NCI-H1436 (cell line): ENCODE data around the gene ERVV-1.
"Not testable (repeated sequence)": the region's sequence is repeated elsewhere in the genome, so short reads cannot be mapped to it uniquely, and the experiment has no call there.

ENCODE experiments used
- DNase-seq: peaks from one replicate; lab custom pipeline; 2025; lab: John Stamatoyannopoulos, UW

ERVV-1 gene, protein sequence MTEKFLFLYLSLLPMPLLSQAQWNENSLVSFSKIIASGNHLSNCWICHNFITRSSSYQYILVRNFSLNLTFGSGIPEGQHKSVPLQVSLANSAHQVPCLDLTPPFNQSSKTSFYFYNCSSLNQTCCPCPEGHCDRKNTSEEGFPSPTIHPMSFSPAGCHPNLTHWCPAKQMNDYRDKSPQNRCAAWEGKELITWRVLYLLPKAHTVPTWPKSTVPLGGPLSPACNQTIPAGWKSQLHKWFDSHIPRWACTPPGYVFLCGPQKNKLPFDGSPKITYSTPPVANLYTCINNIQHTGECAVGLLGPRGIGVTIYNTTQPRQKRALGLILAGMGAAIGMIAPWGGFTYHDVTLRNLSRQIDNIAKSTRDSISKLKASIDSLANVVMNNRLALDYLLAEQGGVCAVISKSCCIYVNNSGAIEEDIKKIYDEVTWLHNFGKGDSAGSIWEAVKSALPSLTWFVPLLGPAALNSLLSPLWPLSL

DNA sequence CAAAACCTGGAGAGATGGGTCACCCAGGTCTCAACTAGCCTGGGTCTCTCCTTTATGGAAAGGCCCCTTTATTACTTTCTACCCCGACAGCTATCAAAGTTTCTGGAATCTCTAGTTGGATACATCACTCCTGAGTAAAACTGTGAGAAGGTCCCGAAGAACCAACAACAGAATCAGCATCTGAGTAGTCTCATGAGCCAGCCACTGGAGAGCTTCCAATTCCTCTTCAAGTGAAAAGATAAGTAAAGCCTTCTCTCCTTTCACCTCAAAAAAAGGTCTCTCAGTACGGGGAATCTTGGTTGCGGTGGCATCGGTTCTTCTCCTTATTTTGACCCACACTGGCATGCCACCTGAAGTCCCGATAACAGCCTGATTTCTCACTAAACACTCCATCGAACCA, at the start of gene ERVV-1:
TSS of gene ERVV-1 (plus strand) at position 301 of the 400 bp plus-strand sequence. CDS start 170 bp downstream, outside the sequence.
- no peak for DNase-seq

DNA sequence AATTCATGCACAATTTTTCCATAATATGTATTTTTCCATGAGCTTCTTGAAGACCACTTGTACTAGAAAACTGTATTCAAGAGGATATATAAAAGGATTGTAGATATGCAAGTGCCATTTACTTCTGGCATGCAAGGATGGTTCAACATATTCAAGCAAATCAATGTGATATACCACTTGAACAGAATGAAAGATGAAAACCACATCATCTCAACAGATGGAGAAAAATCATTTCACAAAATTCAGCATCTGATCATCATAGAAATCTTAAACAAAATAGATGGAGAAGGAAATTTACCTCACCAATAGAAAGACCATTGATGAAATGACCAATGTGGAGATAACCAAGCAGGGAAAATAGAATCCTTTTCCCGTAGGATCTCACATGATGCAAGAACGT, 45.9 kb upstream of the ERVV-1 start:
- no peak for DNase-seq

DNA sequence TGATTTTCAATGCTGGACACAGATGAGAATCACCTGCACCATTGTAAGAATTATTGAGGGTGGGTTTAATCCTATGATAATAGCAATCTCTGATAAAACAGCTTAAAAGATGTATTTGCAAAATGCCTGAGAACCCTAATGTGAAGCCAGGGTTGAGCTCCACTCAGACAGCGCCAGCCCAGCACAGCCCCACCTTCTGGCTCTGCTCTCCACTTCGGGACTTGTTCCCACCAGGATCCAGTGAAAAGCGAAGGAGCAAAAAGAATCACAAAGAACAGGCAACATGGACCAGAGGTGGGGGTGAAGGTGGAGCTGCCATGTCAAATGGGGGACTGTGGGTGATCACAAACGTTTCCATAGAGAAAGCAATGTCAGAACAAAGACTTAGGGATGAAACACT, 32.4 kb upstream of the ERVV-1 start:
- no peak for DNase-seq

DNA sequence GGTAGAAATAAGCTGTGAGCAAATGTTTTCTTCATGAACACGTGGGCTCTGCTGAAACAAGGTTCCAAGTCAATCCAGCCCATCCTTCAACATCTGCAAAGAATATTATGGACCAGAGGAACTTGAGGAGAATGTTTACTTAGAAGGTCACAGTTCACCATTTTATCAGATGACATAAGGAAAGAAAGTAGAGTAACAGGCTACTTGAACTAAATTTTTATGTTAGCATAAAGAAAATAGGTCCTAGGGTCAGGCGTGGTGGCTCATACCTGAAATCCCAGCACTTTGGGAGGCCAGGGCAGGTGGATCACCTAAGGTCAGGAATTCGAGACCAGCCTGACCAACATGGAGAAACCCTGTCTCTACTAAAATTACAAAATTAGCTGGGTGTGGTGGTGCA, 30.6 kb upstream of the ERVV-1 start:
- not testable (repeated sequence) for DNase-seq

DNA sequence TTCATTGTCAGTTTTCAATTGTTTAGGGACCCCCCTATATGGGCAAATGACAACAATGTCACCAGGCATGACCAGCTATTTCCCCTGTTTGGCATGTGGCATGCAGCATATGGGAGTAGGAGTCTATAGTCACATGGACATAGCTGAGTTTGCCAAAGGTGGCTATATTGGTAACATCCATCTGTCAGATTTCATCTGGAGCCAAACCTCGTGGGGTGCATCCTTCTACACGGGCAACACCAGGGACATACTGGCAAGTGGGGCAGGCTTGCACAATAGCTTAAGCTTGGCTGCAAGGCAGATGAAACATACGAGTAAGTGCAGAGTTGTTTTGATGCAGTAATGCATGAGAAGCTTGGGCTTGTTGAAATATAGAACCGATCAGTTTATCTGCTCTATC, 26.5 kb upstream of the ERVV-1 start:
- no peak for DNase-seq

DNA sequence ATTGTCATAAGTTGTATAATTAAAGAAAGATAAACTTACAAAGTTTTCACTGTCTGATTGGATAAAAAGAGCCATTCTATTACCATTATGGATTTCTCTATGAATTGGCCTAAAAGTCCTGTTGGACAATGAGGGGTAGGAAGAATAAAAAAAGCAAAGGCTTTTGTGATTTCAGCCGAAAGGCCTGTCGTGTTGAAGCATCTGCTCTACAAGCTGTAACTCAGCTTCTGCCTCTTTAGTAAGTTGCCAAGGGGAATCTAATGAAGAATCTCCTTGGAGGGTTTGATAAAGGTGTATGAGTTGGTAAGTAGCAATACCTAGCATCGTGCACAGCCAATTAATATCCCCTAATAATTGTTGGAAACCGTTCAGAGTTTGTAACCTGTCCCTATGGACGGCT, 25.2 kb upstream of the ERVV-1 start:
- DNase-seq, result no peak

DNA sequence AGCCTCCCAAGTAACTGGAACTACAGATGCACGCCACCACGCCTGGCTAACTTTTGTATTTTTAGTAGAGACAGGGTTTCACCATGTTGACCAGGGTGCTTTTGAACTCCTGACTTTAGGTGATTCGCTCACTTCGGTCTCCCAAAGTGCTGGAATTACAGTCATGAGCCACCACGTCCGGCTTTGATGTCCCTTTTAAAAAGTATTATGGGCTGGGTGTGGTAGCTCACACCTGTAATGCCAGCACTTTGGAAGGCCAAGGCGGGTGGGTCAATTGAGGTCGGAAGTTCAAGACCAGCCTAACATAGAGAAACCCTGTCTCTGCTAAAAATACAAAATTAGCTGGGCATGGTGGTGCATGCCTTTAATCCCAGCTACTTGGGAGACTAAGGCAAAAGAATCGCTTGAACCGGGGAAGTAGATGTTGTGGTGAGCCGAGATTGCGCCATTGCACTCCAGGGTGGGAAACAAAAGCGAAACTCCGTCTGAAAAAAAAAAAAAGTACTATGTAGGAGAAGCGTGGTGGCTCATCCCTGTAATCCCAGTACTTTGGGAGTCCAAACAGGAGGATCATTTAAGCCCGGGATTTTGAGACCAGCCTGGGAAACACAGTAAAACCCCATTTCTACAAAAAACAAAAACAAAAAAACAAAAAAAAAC, 22.8 kb upstream of the ERVV-1 start:
- no peak for DNase-seq

DNA sequence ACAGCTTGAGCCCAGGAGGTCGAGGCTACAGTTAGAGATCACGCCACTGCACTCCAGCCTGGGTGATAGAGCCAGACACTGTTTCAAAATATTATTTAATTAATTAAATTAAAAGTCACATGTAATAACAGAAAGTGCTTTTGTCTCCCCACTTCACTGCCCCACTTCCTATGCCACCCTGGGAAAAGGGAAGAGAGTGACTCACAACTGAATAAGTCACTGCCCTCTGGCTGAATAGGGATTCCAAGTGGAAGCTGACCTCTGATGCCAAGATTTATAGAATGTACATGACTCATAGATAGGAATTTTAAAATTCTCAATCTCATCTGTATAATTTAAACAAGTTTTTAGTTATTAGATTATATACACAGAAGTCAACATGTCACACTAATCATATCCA, 22.2 kb upstream of the ERVV-1 start:
- no peak for DNase-seq

DNA sequence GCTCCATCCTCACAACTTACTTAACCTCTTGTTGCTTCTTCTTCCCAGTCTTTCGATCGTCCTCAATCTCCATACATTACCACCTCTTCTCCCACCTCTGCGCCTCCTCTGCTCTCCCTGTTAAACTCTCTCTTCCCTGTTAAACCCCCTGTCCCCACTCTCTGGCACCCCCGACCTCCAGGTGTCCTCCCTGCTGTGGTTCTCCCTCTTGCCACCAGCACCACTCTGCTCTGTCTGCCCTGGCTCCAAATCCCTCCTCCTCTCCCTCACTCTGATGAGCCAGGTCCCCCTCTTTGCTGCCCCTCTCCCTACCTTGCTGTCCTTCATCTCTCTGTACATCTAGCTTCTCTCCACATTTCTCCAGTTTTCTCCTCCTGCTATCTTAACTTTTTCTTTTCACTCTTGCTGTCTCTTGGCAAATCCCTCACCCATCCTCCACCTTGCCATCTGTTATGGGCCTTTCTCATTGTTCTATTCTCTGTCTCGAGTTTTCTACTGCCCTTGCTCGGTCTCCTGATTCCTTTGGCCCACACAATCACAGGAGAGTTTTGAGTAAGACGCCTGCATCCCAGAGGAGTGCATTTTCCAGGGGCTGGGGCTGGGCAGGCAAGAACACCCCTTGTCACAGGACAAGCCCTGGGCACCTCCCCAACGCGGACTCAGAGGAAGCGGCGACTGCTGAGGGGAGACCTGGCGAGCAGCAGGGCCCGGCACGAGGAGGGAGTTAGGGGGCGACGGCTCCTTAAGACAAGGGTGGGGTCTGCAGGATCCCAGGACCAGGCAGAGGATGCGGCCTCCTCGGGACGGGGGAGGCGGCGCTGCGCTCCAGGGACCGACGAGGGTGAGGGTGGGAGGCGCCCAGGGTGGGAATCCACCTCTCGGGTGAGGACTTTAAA, 21.4 kb upstream of the ERVV-1 start:
- no peak for DNase-seq

DNA sequence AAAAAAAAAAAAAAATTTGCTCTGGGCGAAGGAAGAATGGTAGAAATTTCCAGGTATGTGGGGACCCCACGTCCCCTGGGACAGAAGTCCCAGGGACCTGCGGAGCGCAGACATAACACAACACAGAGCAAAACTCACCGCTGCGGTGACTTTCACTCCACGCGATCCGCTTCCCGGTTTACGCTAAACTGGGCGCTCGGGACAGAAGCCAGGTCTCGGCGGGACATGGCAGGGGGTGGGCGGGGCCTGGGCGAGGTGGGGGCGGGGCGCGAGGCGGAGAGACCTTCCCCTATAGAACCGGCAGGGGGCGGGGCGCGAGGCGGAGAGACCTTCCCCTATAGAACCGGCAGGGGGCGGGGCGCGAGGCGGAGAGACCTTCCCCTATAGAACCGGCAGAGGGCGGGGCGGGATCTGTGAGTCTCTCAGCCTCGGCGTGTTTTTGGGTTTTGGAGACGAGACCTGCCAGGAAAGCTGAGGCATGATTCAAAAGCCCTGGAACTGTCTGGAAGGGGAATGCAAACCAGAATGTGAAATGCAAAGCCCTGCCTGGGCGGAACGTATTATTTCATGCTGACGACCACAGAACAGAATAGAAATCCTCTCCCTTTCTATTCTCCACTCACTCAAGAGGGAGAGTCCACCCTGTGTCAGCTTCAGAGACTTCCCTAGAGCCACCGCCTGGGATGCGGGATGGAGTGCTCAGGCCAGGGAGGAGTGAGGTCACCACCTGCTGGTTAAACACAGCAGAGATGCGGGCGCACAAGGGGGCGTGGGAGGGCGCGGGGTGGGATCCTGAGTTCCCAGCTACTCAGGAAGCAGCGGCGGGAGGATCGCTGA, 20.2 kb upstream of the ERVV-1 start:
- no peak for DNase-seq

DNA sequence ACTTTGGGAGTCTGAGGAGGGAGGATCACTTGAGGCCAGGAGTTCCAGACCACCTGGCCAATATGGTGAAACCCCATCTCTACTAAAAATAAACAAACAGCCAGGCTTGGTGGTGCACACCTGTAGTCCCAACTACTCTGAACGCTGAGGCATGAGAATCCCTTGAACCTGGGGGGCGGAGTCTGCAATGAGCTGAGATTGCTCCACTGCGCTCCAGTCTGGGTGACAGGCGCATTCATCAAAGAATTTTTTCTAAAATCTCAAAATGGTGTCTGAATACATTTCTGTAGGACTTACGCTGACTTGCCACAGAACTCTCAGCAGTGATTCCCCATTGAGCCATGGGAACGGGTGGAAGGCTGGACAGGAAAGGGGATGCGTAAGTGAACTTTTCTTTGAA, 18.0 kb upstream of the ERVV-1 start:
- DNase-seq, result no peak

DNA sequence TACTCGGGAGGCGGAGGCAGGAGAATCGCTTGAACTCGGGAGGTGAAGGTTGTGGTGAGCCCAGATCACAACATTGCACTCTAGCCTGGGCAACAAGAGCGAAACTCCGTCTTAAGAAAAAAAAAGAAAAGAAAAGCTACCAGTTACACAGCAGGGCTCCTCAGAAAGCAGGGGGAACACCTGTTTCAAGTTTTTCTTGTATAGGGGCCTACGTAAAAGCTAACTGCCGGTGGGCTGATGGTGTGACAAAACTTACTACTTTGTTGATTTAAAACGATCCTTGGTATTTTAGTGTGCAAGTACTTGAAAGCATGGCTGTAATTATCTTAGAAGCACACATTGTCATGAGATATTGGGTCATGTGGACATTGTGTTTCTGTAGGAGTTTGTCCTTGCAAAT, 15.7 kb upstream of the ERVV-1 start:
- DNase-seq, result no peak

DNA sequence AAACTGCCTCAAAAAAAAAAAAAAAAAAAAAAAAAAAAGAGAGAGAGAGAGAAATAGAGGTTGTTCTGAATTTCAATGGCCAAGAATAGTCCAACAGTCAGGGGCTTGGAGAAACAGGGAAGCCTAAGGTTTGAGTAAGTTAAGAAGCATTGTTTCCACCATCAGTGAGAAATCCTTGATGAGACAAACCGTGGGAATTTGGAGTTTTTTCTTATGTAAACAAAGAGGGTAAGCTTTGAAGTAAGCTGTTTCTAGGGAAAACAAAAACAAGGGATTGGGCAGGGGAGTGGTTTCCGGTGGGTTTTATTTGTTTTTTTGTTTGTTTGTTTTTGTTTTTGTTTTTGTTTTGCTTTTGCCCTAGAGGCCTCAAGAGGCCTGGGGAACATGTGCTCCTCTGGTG, 11.2 kb upstream of the ERVV-1 start:
- no peak for DNase-seq

DNA sequence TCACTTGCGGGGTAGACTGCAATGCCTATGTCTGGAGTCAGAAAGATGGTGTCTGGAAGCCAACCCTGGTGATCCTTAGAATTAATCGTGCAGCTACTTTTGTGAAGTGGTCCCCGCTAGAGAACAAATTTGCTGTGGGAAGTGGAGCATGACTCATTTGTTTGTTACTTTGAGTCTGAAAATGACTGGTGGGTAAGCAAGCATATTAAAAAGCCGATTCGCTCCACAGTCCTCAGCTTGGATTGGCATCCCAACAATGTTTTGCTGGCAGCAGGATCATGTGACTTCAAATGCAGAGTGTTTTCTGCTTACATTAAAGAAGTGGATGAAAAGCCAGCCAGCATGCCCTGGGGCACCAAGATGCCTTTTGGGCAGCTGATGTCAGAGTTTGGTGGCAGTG, 9.5 kb upstream of the ERVV-1 start:
- no peak for DNase-seq

DNA sequence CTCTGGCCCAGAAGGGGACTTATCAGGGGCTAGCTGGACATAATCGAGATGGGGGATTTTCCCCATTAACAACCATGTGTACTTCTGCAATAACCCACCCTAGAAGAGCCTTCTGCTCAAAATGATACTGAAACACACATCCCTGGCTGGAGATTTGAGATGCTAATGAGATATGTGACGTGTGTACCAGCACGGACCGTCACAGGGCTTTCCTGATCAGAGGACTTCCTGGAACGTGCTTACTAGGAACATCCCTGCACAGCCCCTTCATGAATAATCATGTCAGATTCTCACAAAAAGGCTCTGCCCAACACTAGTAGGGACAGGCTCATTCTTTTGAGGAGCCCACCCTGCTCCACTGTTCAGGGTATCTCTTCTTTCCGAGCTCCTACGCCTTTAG, 6.5 kb upstream of the ERVV-1 start:
- DNase-seq, result no peak

DNA sequence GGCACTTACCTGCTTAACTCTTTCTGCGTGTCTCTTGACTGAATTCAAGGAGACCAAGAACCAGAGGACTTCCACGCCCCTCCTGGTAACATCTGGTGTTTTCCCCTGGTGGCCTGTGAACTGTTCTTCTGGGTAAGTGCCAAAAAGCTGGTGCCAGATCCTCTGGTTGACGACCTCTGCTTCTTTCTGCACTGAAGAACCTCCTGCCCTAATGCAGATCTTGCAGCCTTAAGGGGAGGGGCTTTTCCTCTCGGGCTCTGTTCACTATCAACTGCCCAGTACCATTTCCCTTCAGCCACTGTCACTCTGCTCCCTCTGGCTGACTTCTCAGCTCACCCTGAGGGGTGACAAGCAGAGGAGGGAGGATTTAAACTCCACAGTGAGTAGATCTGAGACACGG, 6.1 kb upstream of the ERVV-1 start:
- DNase-seq, result peak; percentile 1

DNA sequence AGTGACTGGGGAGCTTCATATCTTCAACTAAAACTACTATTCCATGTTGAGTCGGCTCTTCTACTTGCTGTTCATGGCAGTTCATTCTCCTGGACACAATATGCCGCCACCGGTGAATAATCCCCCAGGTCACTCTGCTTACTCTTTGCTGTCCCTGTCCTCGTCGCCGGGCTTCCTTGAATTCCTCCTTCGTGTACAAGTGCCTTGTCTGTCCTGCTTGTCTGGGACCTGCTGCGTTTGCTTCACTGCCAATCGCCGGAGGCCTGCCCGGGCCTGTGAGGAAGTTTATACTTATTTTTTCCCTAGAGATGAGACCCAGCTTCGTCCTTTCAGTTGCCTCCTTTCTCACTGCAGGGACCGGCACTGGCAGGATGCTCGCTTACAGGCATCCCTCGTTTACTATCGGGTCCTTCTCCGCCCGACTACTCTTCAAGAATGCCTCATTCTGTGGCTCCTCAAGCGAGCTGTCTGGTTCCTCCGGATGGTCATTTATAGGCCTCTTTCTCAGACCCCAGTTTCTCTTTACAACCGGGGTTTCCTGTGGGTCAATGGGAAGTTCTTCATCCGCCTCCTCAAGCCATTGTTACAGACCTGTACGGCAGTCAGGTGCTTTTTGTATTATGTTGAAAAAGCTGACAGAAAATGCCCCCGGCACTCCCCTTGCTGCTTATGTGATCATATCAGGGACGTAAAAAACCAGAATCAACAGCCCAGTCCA, 5.5 kb upstream of the ERVV-1 start:
- no peak for DNase-seq

DNA sequence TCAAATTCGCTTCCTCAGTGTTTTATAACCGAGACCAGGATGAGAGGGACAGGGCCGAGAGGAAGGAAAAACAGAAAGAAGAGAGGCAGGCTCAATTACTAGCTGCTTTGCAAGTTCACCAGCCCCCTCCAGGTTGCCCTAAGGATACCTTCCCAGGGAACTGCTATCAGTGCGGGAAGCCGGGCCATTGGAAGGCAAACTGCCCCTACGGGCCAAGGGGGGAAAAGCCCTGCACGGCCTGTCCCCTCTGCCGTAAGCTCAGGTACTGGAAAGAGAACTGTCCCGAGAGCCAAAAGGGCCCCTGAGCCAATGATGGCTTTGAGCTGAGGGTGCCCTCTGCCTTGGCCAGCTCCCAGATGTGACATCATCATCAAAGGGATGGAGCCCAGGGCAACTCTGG, 3.2 kb upstream of the ERVV-1 start:
- DNase-seq, result no peak

DNA sequence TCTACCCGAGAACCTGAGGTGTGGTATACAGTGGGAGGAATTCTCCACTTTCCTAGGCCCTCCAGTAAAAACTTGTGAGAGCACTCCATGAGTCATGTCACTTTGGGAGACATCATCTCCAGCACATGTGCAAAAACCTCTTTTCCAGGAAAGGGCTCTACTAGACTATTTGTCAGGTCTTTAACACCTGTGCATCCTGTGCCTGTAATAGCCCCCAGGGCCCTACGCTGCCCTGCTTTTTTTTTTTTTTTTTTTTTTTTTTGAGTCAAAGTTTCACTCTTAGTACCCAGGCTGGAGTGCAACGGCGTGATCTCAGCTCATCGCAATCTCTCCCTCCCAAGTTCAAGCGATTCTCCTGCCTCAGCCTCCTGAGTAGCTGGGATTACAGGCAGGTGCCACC, 1.7 kb upstream of the ERVV-1 start:
- no peak for DNase-seq

DNA sequence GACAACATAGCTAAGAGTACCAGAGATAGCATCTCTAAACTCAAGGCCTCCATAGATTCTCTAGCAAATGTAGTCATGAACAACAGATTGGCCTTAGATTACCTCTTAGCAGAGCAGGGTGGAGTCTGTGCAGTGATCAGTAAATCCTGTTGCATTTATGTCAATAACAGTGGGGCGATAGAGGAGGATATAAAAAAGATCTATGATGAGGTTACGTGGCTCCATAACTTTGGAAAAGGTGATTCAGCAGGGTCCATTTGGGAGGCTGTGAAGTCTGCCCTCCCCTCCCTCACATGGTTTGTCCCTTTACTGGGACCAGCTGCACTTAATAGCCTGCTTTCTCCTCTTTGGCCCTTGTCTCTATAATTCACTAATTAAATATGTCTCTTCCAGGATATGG, 1.4 kb downstream of the ERVV-1 start:
- DNase-seq, result no peak

DNA sequence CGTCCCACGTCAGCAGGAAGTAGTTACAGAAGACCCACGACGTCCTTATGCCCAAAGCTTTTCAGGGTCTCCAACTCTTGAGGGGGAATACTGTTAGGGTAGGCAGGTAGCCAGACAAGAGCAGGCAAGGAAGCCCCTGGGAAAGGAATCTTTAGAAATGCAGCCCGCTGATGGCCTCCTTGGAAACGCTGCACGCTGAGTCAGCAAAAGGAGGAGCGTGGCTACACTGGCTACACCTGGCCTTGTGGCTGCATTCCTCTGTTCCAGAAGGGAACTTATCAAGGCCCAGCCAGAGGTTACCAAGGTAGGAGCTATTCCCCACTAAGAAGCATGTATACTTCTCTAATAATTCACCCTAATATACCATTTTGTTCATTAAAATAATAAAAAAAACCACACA, 2.0 kb downstream of the ERVV-1 start:
- DNase-seq, result no peak
